GM18511 (cell line): ENCODE measurements around the gene ANKS4B.
"Not testable (repeated sequence)": the region's sequence is repeated elsewhere in the genome, so short reads cannot be mapped to it uniquely, and the experiment has no call there.

Experiments used
- ATAC-seq: cut with Tn5 transposase; IDR thresholded peaks from one replicate; pipeline ENCODE4 v1.9.1; 2021; ENCODE audit warnings: mild to moderate bottlenecking, moderate library complexity; ENCODE audit not compliant: unreplicated experiment

The ANKS4B gene

GRCh38 chr16:21233521-21234150 lies at the start of gene ANKS4B:
Gene ANKS4B, plus strand, starts transcription at chr16:21233699. Its CDS starts 39 bp downstream, at chr16:21233738.
- ATAC-seq: no peak

GRCh38 chr16:21183995-21184394 lies 49.5 kb upstream of the ANKS4B start:
- ATAC-seq: no peak

- ATAC-seq: no peak
These were observed 48.7 kb upstream of the ANKS4B start for GRCh38 chr16:21184834-21185233.

- ATAC-seq: no peak
These were observed 47.7 kb upstream of the ANKS4B start for GRCh38 chr16:21185659-21186325.

- ATAC-seq: no peak
These were observed 47.2 kb upstream of the ANKS4B start for GRCh38 chr16:21186326-21186691.

- no peak for ATAC-seq
These were observed 44.2 kb upstream of the ANKS4B start for GRCh38 chr16:21189311-21189710.

GRCh38 chr16:21190013-21190412 lies 43.5 kb upstream of the ANKS4B start:
- no peak for ATAC-seq

- no peak for ATAC-seq
These were observed 42.9 kb upstream of the ANKS4B start for GRCh38 chr16:21190599-21190998.

GRCh38 chr16:21192991-21193390 lies 40.5 kb upstream of the ANKS4B start:
- ATAC-seq: no peak

GRCh38 chr16:21194771-21195301 lies 38.7 kb upstream of the ANKS4B start:
- no peak for ATAC-seq

GRCh38 chr16:21195330-21195729 lies 38.2 kb upstream of the ANKS4B start:
- not testable (repeated sequence) for ATAC-seq

GRCh38 chr16:21197112-21197511 lies 36.4 kb upstream of the ANKS4B start:
- ATAC-seq: no peak

- no peak for ATAC-seq
These were observed 35.9 kb upstream of the ANKS4B start for GRCh38 chr16:21197621-21198020.

- ATAC-seq: no peak
These were observed 33.8 kb upstream of the ANKS4B start for GRCh38 chr16:21199607-21200218.

- no peak for ATAC-seq
These were observed 30.2 kb upstream of the ANKS4B start for GRCh38 chr16:21203155-21203797.

- ATAC-seq: no peak
These were observed 28.2 kb upstream of the ANKS4B start for GRCh38 chr16:21205303-21205702.

GRCh38 chr16:21206550-21206949 lies 26.9 kb upstream of the ANKS4B start:
- ATAC-seq: no peak

GRCh38 chr16:21208446-21209230 lies 24.9 kb upstream of the ANKS4B start:
- no peak for ATAC-seq

- ATAC-seq: no peak
These were observed 22.0 kb upstream of the ANKS4B start, which contains the start of gene ZP2 for GRCh38 chr16:21211486-21211885. Gene ZP2, minus strand, starts transcription at chr16:21211574. Its CDS starts 27 bp downstream, at chr16:21211547.

- ATAC-seq: no peak
These were observed 19.4 kb upstream of the ANKS4B start for GRCh38 chr16:21214086-21214485.

GRCh38 chr16:21217121-21217520 lies 16.4 kb upstream of the ANKS4B start:
- ATAC-seq: no peak
